Fibroblast of skin of back (primary cell): ENCODE data around the gene KCNH8.
A peak's percentile ranks its signal among the peaks of the same experiment; 100 is the strongest.

Source experiments
- DNase-seq: peaks from one replicate; pipeline ENCODE4 v3.0.0-alpha.2; 2013

Gene KCNH8

DNA sequence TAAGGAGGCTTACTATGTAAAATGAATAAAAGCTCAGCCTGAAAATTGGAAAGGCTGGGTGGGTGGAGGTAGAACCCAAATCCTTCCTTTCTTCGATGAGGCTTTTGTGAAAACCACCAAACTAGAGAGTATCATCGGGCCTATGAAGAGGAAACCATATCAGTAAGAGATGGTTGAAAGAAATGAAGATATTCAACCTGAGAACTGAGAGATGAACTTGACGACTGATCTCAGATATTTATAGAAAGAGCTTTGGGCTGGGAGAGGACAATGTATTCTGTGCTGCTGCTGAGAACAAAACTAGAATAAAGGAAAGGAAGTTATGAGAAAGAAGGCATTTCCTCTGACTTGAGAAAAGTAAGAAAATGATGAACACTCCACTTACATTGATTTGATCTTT is 236.6 kb downstream of the KCNH8 start:
- DNase-seq = no peak

DNA sequence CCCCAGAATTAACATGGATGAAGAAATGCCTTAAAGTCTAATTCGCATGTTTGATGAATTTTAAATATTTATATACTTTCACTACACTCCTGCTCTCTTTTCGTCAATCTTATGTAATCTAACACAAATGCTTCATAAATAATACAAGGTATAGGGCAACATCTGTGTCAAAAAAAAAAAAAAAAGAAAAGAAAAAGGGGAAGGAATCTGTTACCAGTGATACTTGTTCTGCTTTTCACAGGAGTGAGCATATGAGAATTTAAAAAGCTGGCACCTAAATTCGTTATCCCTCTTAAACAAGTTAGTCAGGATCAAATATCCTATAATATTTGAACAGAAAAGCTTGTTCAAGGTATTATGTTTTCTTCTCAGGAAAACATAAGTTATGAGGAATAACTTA is 243.8 kb downstream of the KCNH8 start:
- no peak for DNase-seq

DNA sequence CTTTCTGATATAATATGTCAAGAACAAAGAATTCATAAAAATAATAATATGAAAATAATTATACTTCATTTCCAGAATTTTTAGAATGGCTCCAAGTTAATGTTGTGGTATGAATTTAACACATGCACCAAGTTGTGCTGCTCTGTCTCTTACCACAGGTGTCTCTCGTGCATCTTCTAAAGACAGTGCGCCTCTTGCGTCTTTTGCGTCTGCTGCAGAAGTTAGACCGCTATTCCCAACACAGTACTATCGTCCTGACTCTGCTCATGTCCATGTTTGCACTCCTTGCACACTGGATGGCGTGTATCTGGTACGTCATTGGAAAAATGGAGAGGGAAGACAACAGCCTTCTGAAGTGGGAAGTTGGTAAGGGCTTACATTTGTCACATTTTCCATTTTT is 246.6 kb downstream of the KCNH8 start:
- DNase-seq = no peak

DNA sequence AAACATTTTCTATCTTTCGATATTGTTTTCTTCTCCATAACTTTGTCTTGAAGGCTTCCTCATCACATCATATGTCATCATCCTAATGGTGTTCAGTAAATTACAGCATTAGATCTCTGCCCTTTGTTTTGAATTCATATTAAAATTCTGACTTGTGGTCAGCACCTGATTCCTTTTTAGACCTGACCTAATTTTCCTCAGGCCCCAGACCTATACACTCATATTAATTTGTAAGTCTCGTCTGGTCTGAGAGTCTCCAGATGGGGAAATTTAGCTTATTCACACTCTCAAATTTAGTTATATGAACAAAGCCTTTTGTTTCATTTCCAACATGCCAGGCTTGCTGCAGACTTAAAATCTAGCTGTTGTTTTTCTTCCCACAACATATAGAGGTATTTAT is 248.4 kb downstream of the KCNH8 start:
- DNase-seq = no peak

DNA sequence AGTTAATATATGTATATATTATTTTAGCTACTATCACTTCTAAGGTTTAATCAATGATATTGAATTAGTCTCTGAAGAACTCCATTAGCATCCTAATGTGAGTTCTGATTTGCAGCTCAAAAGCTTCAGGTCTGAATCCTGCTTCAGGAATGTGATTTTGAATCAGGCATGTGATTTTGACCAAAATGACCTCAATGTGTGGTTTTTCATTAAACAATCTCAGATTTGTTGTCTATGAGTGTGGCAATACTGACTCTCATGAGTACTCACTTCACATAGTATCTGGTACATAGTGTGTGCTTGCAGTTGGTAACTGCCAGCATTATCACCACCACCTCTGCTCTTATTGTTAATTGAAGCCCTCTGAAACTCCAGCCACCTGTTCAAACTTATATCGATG is 251.0 kb downstream of the KCNH8 start:
- DNase-seq = no peak

DNA sequence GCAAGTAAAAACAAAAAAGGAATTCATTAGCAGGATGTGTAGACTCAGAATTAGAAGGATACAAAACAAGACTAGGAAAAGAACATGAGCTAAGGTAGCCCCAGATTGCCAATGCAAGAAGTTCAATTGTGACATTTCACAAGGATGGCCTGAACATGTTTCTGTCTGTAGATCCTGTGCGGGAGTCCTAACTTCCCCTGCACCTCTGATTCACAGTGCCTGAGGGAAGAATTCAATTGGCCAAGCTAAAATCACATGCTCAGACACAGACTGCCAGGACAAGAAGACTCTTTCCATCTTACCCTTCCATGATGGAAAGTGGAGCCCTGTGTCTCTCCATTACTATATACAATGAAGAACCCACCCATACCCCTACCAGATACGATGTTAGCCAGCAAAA is 251.5 kb downstream of the KCNH8 start:
- DNase-seq = no peak

DNA sequence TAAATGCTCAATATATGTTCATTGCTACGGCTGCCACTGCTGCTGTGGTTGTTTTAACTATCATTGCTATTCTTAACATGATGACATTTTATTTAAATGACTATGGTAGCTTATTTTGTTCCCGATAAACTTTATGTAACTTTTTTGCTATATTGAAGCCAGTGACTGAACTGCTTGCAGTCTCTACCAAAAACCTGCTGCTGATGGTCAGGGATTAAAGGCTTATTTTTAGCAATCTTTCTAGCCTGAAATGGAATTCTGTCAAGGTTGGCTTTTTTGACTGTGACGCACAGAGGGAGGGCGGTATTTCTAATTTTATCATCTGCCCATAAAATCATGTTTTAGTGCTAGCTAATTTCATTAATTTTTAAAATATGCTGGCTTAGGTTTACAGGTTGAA is 271.8 kb downstream of the KCNH8 start:
- DNase-seq = no peak

DNA sequence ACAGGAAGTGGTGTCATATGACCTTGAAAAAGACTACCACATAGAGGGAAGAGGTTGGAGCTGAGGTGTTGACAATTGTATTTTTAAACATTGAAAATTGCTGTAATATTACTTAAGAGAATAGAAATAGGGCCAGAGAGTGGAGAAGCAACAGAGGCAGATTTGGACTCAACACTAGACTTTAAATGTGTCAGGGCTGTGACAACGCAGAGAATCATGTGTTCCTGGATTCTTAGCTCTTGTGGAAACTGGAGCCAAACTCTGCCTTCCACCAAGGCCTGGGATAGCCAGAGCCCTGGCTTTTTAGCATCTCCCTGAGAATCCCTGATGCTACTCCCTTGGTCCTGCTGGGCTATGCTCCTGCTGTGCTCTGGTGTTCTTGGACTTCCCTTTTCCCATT is 277.5 kb downstream of the KCNH8 start:
- DNase-seq = no peak

DNA sequence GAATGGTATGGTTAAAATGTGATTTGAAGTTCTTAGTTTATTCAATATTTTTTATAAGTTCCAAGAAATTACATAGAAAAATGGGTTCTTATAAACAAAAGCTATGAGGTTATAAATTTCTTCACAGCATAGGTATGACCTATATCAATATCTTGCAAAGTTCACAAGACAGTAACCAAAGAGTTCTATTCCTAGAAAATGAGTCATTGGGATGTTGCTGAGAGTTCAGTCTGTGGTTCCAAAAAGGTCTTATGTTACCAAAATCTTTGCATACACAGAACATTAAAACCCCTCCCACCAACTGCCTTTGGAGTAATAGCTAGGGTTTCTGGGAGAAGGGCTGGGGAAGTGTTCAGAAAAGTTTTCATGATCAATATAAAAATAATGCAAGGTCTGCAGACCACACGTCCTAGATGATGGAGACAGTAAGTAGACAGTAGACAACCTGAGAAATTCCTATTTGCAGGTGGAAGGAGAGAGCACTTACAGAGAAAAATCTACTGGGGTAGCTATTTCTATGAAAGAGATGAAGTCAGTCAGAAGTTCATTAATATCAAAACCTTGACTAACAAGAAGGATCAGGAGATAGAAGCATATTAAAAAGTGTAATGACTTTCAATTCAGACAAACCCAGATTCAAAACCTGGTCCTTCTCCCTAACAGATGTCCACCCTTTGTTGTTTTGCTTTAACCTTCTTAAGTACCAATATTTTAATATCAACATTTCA is 279.3 kb downstream of the KCNH8 start:
- no peak for DNase-seq

DNA sequence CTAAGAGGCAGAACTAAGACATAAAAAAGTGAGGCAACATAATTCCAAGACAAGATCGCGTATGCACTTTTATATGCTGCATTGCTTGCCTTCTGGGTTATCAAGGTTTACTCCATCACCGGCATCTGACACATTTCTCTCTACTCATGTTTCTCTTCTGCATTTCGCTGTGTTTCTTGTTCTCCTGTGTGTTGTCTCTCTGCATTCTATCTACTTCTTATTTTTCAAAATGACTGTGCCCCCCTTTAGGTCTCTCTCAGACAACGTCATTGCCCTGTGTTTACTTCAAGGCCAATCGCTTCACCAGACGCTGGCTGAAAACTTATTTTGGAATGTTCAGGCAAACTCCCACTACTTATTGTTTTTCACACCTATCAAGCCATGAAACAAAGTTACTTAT is 280.4 kb downstream of the KCNH8 start:
- no peak for DNase-seq

DNA sequence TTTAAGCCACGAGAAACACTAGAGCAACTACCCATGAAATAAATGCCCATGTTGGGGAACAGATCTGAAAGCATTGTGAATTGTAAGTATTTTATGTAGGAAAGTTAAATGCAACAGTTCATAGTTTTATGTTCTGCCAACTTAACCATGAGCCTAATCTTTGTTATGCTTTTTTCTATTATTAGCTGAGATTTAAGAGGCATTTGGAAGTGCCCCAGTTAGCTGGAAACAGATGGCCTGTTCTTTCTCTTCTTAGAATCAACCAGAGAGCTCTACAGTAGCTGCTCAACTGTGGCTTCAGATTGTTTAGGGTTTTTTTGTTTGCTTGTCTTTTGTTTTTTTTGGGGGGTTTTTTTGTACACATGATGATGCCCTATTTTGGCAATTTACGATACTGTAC is 284.4 kb downstream of the KCNH8 start:
- no peak for DNase-seq

DNA sequence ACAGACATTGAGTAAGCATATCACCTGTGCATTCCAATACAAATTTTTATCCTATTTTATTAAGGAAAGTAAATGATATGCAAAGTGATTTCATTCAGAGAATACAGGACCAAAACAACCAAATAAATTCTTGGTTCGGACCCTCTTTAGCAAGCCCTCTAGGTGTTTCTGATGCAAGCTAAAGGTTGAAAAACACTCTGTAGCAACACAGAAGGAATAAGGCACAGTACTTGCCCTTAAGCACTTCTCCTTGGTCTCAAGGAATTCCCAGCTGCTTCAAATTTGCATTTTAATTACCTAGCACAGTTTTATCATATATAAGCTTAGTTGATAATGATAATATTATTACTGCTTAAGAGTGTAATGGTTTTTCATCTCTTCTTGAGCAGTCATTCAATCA is 288.4 kb downstream of the KCNH8 start:
- no peak for DNase-seq

DNA sequence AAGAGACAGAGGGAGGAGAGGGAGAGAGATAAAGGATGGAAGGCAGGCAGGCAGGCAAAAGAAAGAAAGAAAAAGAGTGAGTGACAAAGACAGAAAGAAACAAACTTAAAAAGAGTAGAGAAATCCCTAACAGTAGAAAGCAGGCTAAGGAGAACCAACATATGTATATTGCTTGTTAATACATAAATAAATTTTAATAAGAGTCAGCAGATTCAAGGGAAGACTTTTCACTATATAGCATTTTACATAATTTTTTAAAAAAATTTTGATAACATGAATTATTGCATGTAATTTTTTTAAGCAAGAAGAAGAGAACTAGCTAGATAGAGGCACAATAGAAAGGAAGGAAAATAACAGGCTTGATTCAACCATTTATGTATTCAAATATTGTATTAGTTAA is 291.6 kb downstream of the KCNH8 start:
- DNase-seq = no peak

DNA sequence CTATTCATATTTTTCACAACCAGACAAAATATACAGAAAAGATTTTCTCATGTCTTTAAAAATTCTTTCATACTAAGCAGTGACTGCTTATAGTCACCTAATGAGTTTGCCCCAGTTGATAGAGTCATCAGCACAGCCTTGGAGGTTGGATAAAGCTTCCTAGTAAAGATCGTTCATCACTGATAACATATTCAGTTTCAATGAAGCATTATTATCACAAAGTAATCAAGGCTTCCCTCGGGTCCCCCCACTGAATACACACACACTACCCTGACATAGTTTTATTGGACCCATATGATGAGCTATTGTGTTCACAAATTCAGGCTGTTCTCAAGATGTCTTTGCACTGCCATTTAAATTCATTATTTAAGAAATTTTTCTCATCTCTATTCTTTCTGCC is 297.8 kb downstream of the KCNH8 start:
- DNase-seq = no peak

DNA sequence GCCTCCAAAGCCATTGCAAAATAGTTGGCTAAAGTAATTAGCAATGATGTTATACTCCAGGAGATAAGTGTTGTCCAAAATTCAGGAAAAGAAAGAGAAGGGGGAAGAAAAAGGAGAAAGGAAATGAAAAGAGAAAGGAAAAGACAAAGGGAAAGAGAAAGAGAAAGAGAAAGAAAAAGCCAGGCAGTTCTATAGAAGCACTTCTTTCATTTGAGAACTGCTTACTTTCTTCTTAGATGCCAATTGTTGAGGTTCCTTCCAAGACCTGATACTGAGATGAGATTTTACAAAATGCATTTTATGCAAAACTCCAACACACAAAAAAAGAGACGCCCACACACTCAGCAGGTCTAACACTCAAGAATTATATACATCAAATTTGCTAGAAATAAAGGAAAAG is 298.4 kb downstream of the KCNH8 start:
- DNase-seq = no peak

DNA sequence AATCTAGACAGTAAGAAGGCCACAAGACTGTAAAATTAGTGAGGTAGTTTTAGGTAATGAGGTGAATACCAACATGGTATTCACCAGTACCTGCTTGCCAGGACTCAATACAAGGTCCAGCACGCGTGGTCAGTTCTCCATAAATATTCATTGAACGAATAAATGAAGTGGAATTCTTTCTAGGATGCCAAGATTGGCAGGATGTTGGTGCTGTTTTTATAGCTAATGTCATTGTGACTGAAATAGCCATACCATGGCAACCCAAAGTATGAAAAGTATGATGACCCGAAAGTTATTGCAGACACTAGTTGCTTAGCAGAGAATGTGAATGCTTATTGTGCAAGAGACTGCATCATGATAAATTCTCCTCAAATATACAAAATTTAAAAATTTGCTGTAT is 307.2 kb downstream of the KCNH8 start:
- DNase-seq = peak; percentile 0

DNA sequence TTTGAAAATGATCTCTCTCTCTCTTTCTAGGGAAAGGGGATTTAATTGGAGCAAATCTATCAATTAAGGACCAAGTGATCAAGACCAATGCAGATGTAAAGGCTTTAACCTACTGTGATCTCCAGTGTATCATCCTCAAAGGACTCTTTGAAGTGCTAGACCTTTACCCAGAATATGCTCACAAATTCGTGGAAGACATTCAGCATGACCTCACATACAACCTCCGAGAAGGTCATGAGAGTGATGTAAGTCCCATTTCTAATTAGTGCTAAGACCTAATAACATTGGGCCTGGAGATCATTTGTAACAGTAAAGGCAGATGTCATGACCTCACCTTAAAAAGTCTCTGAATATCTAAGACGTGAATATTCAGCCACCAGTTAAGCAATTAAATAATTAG is 308.4 kb downstream of the KCNH8 start:
- DNase-seq = no peak

DNA sequence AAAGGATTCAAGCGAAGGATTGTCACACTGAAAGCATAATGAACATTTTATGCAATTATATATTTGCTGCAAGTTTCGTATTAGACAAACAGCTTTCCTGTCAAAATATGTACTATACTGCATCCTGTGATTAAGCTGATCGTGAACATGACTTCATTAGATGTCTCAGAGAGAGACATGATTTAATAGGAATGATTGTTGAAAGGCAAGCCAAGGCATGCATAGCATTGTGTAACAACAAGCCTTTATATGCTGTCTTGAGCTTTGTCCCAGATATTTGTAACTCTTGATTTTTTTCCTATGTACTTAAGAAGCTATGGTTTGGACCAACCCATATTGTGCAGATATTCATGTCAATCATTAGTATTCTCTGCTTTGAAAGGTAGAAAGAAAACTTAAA is 309.1 kb downstream of the KCNH8 start:
- no peak for DNase-seq

DNA sequence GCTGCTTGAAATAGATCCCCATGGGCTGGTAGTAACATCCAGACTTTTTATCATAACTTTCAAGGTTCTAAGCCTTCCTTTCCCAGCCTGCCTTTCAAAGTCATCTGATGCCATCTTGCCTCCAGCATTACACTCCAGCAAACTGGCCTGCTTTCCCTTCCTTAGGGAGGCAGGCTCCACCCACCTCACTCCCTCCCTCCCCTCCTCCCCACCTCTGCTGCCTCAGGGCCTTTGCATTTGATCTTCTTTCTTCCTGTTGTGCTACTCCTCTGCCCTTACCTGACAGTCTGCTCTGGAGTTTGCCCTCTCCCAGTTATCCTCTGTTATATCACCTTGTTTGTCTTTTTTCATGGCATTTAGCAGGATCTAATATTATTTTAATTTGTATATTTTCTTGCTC is 319.5 kb downstream of the KCNH8 start:
- DNase-seq = no peak

DNA sequence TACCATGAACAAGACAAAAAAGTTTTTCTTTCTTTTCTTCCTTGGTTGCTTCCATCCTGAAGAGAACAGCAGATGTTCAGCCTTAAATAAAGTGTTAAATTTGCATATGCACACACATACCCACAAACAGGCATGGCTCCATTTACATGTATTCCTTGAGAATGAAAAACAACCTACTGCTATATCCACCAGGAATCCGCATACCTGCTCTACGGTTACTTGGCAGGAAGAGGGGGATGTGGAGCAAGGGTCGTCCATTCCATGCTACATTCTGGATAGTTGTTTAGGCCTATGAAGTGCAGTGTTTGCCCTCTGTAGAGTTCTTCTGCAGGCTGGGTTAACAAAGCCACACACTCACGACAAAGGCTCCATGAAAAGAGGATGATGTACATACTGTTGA is 322.8 kb downstream of the KCNH8 start:
- no peak for DNase-seq

DNA sequence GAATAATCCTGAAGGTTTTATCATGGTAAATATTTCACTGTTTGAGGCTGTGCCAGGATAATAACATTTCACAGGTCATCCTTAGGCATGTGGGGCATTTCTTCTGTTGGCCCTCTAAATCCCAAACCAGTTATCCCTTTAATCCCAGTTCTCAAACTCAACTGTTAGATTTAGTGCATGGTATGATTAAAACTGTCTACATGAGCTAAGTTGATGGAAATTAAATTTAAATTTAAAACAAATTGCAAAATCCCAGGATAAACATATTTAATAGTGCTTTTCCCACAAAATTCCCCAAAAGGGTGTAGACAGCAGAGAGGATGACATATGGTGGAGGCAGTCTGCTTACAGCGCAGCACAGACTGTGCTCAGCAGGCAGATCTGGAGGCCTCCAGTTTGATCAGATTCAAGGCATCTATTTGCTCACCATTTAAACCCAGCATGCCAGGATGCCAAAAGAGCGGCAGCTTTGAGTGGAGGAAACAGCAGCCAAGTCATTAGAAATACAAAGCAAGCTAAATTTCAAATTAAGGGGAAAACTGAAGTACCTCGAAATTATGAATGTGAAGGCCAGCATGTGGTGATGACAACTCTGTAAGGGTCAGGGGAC is 325.8 kb downstream of the KCNH8 start:
- no peak for DNase-seq

DNA sequence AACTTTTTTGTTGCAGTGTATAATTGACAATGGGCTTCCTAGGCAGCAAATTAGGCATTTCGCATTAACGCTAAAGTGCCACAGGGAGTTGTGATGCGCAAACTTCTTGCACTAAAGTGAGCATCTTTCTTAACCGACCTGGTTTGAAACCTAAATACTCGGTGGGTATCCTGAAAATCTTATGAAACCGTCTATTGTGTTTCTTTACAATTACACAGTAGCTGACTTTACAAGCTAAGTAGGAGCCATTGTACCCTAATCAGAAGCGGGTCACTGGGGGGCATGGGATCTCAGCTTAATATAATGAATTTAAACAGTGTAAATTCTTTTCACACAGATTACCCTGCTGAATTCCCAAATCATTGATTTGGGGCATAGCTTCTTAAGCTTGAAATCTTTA is 328.0 kb downstream of the KCNH8 start:
- DNase-seq = no peak

DNA sequence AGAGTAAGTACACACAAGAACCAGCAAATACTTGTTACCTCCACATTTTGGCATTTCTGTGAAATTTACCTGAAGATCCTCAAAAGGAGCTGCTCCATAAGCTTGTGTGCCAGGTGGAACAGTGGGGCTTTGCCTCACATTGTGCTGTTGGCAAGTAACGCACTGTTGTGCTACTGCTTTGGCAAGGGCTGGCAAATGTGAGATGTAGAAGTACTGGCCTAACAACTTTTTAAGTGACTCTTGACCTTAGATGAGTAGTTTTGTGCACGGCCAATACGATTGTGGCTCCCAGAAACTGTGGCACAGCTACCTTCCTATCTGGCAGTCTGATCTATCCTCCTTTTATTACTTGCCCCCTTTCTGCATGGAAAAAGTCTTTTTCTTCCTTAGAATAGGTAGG is 337.0 kb downstream of the KCNH8 start:
- DNase-seq = no peak

DNA sequence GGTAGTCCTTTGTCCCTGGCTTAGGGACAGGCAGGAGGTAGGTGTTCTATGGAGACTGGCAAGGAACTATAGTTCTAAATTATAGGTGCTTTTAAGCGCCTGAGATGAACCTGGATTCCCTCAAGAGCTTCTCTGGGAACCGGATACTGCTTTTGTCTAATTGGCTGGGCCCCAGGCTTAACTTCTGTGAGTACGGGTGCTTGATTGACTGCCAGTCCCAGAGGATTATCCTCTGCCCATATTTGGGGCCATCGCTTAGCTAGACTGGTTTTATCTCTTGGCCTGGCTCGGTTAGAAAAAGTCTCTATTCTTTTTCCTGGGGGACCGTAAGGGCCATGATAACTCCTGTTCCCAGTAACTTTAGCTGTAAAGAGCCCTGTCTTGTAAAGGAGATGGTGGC is 339.1 kb downstream of the KCNH8 start:
- DNase-seq = no peak

DNA sequence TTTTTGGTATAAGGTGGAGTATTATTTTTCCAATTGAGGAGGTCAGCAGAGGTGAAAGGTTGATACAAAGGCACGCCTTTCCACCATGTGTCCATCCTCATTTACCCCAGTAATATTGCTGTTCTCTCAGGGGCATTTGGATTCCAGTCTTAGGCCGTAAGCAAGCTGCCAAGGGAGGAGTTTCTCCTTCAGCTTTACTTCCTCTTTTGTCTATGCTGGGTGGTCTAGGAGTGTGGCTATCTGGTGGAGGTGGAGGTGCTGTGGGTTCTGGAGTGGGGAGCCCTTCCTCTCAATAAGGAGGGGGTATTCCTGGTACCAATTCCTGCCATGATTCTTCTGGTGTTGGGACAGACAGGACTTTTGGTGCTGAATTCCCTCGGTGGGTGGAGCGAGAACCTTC is 340.6 kb downstream of the KCNH8 start:
- no peak for DNase-seq
